ENCODE results near the gene BCO2.

DNA sequence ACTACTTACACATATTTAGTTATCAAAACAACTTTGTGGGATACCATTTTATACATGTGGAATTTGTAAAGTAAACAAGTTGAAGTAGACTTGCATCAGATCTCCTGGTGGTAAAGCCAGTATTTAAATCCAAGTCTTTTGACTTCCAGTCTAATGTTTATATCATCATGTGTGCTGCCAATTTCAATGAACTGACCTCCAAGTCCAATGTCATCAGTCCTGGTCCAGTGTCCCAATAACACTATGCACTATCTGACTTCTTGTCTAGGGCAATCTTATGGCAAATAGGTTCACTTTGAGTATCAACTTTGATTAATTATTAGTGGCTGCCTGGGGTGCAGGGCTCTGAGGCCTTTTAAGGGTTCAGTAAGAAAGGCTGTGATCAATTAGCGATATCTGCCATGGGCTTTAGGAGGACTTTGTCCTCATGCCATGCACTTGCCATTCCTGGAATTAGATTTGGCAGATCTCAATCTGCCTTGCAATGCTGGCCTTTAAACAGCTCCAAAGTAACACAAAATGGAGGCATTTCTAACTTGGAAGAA is 41.3 kb downstream of the BCO2 start:
- TF ChIP-seq, protein P1, sequence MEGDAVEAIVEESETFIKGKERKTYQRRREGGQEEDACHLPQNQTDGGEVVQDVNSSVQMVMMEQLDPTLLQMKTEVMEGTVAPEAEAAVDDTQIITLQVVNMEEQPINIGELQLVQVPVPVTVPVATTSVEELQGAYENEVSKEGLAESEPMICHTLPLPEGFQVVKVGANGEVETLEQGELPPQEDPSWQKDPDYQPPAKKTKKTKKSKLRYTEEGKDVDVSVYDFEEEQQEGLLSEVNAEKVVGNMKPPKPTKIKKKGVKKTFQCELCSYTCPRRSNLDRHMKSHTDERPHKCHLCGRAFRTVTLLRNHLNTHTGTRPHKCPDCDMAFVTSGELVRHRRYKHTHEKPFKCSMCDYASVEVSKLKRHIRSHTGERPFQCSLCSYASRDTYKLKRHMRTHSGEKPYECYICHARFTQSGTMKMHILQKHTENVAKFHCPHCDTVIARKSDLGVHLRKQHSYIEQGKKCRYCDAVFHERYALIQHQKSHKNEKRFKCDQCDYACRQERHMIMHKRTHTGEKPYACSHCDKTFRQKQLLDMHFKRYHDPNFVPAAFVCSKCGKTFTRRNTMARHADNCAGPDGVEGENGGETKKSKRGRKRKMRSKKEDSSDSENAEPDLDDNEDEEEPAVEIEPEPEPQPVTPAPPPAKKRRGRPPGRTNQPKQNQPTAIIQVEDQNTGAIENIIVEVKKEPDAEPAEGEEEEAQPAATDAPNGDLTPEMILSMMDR (IDR thresholded peaks at IDR 0.05): no peak
- no peak for TF ChIP-seq POLR2A (IDR thresholded peaks at IDR 0.05)

All from breast epithelium (tissue), 3 donors.